Stimulated activated CD4-positive, alpha-beta T cell treated with anti-CD3 and anti-CD28 coated beads, Interleukin-2, amount 100 ng/mL, for 4 hours (primary cell): ENCODE data around the gene XPR1.
"Not testable (repeated sequence)": the region's sequence is repeated elsewhere in the genome, so short reads cannot be mapped to it uniquely, and the experiment has no call there.

Source experiments
- DNase-seq: peaks from one replicate; pipeline ENCODE4 v3.0.0-alpha.2; 2020; ENCODE audit warnings: low read depth

The XPR1 gene

DNA sequence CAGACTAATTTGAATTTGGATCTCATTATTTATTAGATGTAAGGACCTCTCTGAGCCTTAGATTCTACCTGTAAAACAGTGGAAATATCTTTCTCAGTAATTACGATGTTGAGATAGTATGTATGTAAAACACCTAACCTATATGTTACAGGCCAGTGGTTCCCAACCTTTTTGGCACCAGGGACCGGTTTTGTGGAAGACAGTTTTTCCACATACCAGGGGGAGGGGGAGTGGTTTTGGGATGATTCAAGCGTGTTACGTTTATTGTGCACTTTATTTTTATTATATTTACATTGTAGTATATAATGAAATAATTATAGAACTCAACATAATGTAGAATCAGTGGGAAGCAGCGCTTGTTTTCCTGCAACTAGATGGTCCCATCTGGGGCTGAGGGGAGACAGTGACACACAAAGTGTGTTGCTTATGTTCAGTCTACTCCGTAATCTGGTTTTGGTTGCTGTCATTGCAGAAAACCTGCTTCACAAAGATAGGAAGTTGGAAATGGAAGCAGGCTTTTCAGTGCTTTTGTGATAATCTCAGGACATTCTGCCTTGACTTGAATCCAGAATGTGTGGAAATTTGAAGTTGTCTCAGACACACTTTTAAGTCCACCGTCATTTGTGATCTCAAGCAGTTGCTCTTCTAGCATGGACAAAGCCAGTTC is 12.8 kb downstream of the XPR1 start:
- no peak for DNase-seq

DNA sequence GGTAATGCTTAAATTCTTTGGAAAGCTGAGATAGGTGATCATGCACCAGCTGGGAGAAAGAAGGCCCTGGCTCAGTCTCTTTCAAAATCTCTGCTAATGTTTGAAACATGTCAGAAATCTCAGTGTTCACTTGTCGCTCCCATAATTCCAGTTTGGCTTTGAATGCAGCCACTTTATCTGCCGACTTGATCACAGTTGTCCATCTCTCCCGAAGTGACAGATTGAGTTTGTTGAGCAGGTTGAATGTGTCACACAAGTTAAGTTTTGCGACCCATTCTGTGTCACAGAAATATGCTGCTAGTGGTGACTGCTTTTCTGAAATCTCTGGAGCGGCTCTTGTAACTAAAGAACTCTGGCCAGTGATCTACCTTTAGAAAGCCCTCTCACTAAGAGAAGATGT is 13.4 kb downstream of the XPR1 start:
- DNase-seq, result not testable (repeated sequence)

DNA sequence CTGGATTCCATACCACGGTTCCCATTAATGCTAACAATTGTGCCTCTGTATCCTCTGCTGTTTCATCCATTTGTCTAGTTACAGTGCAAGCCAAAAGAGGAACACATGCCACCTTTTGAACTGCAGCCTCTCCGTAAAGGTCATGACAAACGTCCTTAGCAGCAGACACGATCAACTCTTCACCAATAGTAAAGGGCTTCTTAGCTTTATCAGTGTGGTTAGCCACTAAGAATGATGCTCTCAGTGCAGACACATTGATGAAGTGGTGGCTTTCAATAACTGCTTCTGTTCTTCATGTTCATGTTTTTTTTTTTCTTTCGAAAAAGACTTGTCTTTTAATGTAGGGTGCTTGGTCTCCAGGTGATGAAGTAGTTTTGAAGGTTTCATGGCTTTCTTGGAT is 14.3 kb downstream of the XPR1 start:
- no peak for DNase-seq

DNA sequence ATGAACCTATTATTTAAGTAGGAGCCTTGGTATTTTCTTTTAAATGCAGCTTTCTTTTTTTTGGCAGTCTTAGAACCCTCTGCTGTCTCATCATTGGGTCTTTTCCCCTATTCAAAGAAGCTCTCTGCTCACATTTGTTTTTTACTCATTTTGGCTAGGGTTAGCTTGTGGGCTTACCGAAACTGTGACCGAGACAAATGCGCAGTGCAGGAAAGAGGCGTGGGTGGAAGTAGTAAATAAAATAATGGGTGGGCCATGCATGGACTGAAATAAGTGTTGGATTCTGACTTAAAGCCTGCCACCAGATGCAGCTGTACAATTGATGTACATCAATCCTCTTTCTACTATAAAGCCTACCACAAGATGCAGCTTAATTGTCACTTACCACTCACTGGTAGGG is 14.7 kb downstream of the XPR1 start:
- no peak for DNase-seq

DNA sequence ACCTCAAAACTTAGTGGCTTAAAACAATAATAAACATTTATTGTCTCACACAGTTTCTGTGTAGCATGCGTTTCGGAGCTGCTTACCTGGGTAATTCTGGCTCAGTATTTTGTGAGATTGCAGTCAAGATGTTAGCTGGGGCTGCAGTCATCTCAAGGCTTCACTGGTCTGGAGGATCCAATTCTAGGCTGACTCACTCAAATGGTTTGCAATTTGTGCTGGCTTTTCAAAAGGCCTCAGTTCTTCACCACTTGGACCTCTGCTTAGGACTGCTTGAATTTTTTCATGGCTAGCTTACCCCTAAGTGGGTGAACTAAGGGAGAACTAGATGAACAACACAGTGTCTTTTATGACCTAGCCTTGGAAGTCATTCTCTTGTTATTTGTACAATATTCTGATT is 21.0 kb downstream of the XPR1 start:
- DNase-seq, result no peak

DNA sequence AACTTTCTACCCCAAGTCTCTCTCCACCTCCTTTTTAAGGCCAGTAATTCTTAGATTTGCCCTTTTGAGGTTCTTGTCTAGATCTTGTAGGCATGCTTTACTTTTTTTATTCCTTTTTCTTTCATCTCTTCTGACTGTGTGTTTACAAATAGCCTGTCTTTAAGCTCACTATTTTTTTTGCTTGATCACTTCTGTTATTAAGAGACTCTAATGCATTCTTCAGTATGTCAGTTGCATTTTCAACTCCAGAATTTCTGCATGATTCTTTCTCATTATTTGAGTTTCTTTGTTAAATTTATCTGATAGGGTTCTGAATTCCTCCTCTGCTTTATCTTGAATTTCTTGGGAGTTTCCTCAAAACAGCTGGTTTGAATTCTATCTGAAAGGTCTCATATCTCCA is 30.9 kb downstream of the XPR1 start:
- no peak for DNase-seq

DNA sequence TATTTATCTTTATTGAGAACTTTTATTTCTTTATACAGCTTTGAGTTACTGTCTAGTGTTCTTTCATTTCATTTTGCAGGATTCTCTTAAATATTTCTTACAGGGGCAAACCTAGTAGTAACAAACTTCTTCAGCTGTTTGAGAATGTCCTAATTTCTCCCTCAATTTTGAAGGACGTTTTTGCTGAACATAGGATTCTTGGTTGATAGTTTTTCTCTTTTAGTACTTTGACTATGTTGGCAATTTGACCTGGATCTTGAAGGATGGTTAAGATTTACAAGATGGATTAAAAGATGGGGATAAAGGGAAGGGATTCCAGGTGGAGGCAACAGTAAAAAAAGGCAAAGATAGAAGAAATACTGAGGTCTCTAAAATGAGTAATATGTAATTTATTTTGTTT is 38.9 kb downstream of the XPR1 start:
- DNase-seq, result no peak

DNA sequence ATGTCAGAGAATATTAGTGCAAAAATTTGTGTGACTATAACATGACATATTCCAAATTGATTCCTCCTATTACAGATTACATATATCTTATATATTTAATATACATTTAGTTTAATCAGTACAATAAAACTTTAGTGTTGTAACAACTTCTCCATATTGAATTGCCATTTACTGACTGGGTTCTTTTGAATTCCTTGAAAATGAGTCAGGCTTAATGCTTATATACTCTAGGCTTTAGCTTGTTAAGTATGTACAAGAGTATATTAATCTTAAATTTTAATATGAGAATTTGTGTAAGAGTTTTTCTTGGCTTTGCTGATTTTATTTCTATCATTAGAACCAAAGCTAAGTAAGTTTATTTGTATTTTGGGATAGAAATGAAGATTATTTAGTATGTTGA is 40.3 kb downstream of the XPR1 start:
- no peak for DNase-seq

DNA sequence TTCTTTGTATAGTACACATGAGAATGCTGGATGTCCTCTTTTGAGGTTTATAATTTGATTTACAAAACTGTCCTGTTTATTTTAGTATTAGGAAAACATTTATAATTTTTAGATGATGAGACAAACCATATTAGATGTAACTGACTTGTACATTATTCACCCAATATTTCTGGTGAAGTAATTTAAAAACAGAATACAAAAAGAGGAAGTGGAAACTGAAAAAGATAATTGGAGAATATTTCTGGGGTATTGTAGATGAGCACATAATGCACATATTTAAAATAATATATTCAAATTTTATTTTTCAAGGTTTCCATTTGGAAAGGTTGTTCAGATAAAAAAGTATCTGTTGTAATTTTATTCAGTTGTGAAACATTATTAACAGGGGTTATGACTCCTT is 40.7 kb downstream of the XPR1 start:
- DNase-seq, result no peak

DNA sequence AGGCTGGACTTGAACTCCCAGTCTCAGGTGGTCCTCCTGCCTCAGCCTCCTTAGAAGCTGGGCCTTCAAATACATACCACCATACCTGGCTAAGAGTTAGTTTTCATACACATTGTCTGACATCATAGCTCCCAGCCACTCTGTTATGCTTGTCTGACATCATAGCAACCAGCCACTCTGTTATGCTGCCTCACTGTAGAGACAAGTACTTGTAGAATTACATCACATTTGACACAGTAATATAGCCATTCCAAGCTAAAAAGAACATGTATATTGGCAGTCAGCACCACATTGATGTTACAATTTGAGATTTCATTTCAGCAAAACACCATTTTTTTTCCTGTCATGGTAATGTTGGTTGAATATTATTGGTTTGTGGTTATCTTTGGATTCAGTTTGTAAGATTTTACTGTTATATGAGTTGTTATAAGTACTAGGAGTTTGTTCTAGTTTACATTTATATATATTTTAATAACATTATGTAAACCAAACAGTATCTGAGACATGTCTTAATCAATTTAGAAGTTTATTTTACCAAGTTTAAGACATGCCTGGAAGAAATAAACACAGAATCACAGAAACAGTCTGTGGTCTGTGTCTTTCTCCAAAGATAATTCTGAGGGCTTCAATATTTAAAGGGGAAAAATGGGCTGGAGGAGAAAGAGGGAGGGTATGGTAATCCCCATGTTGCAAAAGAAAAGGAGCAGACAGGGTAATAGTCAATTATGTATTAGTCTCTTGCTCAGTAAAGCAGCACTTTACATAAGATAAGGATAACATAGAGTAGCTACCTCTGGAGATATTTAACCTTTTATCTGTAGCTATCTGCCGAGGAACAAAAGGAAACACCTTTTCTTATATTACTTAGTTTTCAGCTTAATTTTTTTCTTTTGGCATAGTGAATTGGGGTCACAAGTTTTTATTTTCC is 43.0 kb downstream of the XPR1 start:
- no peak for DNase-seq

DNA sequence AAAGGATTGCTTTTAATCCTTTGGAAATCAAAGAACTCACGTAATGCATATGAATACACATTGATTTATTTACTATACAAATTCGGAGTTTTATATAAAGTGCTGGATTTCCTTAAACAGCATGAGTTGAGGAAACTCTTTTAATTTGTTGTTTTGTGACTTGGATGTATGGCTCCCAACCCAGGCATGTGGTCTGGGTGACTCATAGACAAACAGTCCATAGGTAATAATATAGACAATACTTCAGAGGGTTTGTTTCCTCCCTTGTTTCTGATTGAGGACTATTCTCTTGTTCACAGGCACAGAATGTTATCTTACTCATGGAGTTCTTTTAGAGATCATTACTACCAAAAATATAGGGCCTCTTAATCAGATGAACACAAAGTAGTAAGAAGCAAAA is 43.8 kb downstream of the XPR1 start:
- no peak for DNase-seq

DNA sequence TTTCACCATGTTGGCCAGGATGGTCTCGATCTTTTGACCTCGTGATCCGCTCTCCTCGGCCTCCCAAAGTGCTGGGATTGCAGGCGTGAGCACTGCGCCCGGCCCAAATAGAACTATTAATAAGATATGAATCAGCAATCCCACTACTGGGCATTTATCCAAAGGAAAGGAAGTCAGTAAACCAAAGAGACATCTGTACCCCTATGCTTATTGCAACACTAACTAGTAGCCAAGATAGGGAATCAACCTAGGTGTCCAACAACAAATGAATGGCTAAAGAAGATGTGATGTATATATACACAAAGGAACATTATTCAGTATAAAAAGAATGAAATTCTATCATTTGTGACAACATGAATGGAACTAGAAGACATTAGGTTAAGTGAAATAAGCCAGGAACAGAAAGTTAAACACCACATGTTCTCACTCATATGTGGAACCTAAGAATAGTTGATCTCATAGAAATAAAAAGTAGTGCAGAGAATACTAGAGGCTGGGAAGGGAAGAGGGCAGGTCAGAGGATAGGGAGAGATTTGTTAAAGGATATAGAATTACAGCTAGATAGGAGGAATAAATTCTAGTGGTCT is 48.8 kb downstream of the XPR1 start:
- DNase-seq, result no peak

DNA sequence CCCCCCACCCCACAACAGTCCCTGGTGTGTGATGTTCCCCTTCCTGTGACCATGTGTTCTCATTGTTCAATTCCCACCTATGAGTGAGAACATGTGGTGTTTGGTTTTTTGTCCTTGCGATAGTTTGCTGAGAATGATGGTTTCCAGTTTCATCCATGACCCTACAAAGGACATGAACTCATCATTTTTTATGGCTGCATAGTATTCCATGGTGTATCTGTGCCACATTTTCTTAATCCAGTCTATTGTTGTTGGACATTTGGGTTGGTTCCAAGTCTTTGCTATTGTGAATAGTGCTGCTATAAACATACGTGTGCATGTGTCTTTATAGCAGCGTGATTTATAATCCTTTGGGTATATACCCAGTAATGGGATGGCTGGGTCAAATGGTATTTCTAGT is 51.3 kb downstream of the XPR1 start:
- DNase-seq, result not testable (repeated sequence)

DNA sequence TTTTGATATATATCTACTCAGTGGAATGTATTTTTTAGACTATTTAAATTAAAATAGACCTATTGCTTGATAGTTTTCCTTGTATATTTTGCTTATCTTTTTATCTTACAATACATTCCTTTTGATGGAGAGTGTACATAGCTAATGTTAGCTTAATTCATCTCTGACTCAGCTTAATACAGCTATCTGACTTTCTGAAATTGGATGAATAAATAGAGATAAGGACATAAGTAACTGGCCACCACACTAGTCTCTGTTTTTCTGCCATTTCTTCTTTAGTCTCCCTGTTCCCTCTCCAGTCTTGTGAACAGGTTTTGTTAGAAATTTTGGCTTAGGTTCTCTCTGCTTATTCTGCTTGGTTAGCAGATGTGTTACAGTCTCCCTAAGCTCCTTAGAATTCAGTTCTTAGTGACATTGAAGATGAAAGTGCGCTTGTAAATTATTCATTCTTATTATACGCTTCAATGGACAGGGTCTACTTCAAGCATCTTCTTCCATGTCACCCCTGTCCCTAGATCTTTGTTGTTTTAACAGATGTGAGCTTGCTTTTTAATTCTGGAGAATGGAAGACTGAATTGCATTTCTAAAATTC is 59.6 kb downstream of the XPR1 start:
- DNase-seq, result no peak

DNA sequence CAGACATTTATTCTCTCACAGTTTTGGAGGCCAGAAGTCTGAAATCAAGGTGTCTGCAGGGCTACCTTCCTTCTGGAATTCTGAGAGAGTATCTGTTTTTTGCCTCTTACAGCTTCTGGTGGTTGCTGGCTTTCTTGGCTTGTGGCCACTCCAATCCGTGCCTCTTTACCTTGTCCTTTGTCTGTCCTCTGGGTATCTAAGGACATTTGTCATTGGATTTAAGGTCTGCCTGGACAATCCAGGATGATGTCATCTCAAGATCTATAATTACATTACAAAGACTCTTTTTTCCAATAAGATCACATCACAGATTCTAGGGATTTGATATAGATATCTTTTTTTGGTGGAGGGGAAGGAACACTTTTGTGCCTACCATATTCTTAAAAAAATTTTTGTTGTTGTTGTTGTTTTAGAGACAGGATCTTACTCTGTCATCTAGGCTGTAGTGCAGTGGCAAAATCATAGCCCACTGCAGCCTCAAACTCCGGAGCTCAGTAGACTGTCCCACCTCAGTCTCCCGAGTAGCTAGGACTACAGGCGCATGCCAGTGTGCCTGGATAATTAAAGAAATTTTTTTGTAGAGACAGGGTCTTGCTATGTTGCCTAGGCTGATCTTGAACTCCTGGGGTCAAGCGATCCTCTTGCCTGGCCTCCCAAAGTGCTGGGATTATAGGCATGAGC is 61.9 kb downstream of the XPR1 start:
- no peak for DNase-seq

DNA sequence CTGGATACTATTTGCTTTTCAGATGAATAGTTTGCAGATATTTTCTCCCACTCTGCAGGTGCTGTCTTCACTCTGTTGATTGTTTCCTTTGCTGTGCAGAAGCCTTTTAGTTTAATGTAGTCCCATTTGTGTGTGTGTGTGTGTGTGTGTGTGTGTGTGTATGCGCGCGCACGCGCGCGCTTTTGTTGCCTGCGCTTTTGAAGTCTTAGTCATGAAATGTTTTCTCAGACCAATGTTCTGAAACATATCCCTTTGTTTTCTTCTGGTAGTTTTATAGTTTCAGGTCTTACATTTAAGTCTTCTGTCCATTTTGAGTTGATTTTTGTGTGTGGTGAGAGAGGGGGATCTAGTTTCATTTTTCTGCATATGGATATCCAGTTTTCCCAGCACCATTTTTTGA is 63.5 kb downstream of the XPR1 start:
- no peak for DNase-seq

DNA sequence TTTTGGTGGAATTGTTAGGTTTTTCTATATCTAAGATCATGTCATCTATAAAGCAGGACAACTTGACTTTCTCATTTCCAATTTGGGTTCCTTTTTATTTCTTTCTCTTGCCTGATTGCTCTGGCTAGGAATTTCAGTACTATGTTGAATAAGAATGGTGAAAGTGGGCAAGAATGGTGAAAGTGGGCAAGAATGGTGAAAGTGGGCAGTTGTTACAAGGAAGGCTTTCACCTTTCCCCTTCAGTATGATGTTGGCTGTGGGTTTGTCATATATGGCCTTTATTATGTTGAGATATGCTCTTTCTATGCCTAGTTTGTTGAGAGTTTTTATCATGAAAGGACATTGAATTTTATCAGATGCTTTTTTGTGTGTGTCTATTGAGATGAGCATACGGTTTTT is 64.5 kb downstream of the XPR1 start:
- DNase-seq, result no peak

DNA sequence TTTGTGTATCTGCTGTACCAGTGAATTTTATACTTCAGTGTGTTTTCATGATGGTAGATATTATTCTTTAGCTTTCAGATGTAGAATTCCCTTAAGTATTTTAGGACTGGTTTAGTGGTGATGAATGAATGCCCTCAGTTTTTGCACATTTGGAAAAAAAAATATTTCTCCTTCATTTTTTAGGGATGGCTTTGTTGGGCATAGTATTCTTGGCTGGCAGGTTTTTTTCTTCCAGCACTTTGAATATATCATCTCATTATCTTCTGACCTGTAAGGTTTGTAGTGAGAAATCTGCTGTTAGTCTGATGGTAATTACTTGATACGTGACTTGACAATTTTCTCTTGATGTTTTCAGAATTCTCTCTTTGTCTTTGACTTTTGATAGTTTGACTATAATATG is 66.8 kb downstream of the XPR1 start:
- no peak for DNase-seq

DNA sequence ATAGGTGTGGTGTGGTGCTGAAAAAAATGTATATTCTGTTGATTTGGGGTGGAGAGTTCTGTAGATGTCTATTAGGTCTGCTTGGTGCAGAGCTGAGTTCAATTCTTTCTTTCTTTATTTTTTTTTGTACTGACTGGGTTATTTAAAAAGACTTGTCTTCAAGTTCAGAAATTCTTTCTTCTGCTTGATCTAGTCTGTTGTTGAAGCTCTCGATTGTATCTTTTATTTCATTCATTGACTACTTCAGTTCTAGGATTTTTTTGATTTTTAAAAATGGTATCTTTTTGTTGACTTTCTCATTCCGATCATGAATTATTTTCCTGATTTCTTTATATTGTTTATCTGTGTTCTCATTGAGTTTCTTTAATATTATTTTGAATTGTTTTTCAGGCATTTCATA is 70.6 kb downstream of the XPR1 start:
- DNase-seq, result not testable (repeated sequence)

DNA sequence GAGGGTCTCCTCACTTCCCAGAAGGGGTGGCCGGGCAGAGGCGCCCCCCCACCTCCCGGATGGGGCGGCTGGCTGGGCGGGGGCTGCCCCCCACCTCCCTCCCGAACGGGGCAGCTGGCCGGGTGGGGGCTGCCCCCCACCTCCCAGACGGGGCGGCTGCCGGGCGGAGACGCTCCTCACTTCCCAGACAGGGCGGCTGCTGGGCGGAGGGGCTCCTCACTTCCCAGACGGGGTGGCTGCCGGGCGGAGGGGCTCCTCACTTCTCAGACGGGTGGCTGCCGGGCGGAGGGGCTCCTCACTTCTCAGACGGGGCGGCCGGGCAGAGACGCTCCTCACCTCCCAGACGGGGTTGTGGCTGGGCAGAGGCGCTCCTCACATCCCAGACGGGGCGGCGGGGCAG is 78.9 kb downstream of the XPR1 start:
- DNase-seq, result not testable (repeated sequence)

DNA sequence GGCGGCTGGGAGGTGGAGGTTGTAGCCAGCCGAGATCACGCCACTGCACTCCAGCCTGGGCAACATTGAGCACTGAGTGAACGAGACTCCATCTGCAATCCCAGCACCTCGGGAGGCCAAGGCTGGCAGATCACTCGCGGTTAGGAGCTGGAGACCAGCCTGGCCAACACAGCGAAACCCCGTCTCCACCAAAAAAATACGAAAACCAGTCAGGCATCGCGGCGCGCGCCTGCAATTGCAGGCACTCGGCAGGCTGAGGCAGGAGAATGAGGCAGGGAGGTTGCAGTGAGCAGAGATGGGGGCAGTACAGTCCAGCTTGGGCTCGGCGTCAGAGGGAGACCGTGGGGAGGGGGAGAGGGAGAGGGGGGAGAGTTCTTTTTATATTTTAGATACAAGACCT is 79.4 kb downstream of the XPR1 start:
- DNase-seq, result not testable (repeated sequence)

DNA sequence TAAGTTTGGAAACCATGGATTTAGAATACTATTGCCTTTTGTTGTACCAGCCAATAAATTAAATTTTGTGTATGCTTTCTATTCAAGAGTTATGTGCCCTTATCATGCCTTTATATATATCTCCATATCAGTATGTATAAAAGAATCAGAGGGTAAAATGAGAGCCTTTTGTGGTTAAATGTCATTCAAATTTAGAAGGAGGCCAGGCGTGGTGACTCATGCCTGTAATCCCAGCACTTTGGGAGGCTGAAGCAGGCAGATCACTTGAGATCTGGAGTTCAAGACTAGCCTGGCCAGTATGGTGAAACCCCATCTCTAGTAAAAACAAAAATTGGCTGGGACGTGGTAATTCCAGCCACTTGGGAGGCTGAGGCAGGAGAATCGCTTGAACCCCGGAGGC is 88.9 kb downstream of the XPR1 start:
- DNase-seq, result no peak
